ENCODE results near the gene KCNQ1. TPM values are rescaled to one million over a fixed set of nuclear protein-coding genes. Genes with fewer than 3 reads are reported as not detected.
A peak's percentile ranks its signal among the peaks of the same experiment; 100 is the strongest.

The KCNQ1 gene
- total RNA-seq, 2 experiments from 2014 or later, result 9.1 to 10.9 TPM

DNA sequence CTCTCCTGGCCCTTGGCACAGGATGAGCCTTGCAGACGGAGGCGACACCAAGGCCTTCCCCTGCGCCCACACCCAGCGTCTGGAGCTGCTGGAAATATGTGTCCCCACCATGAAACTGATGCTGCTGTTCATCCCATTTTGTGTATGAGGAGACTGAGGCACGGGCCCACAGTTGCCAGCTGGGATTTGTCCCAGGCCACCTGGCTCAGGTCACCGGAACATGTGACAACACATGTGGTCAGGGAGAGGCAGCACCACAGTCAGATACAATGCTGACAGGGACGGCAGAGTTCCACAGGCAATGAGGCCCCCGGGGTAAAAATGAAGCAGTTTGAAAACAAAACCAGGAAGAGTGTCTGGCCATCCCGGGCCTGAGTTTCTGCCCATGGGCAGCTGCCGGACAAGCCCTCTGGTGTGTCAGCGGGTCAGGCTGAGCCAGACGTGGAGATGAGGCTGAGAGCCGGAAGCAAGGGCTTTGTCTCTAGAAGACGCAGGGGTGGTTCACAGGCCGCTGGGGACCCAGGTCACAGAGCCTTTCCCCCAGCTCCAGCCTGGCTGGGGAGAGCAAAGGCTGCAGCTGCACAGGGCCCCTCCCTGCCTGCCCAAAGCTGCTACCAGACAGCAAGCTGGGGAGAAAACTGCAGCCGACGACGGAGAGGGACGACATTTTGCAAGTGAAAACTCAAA, 360.0 kb downstream of the KCNQ1 start:
- CTCF ChIA-PET, result no interaction called here
- no peak for ATAC-seq
- POLR2A ChIA-PET, result no interaction called here
- Mint-ChIP-seq H3K9me3 (ENCODE audit: low read depth) (no peaks in the 10 kb centered on the region), H3K4me3 (no peak overlapping the region), H3K4me1 (peaks cover 17% of the 10 kb centered on the region), H3K36me3 (ENCODE audit: low read depth) (no peaks in the 10 kb centered on the region), H3K27me3 (no peaks in the 10 kb centered on the region), H3K27ac (no peak overlapping the region)
- intact Hi-C loops (cut with DNase I, micrococcal nuclease), result no loop called here
- peak; percentile 1 for DNase-seq

- DNase-seq (peak; percentile 1), ATAC-seq (no peak)
- CTCF ChIA-PET, result no interaction called here
- peaks cover 17% of the 10 kb centered on the region for H3K4me1 Mint-ChIP-seq
- no peaks in the 10 kb centered on the region for H3K9me3 Mint-ChIP-seq (ENCODE audit: low read depth)
- intact Hi-C loops (cut with DNase I, micrococcal nuclease), result no loop called here
- H3K27me3 Mint-ChIP-seq, result no peaks in the 10 kb centered on the region
- H3K27ac Mint-ChIP-seq, result no peak overlapping the region
- no peak overlapping the region for H3K4me3 Mint-ChIP-seq
- H3K36me3 Mint-ChIP-seq (ENCODE audit: low read depth), result no peaks in the 10 kb centered on the region
- POLR2A ChIA-PET, result no interaction called here
Measured at GRCh38 chr11:2805388-2806056, 360.7 kb downstream of the KCNQ1 start.

DNA sequence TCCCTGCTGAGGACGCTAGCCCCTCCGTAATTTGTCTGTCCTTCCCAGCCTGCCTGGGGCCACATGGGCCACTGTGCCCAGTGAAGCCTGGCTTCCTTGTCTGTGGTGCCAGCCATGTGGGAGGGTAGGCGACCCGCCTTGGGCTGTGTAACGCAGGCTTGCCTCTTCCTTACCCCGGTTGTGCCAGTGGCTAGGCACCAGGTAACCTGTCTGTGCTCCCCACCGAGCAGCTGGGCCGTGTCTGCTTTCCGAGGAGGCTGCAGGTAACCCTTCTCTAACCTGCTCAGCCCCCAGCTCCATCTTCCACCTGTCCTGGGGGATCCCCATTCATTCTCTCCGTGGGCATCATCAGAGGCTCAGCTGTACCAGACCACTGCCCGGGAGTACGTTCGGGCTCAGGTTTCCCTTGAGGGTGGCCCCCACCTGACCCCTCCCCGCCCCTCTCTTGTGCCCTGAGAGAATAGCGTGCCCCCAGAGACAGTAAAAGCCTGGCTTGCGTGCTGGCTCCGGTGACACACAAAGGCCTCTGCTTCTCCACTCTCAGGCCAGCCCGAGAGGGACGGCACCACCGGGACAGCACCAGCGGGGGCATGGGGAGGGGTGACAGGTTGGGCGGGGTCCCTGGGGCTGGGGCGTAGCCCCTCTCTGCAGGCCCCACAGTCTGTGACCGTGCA, 361.7 kb downstream of the KCNQ1 start:
- DNase-seq (peak; percentile 1), ATAC-seq (no peak)
- peaks cover 20% of the 10 kb centered on the region for H3K4me1 Mint-ChIP-seq
- no peaks in the 10 kb centered on the region for H3K27me3 Mint-ChIP-seq
- no peak overlapping the region for H3K27ac Mint-ChIP-seq
- intact Hi-C loops (cut with DNase I, micrococcal nuclease), result no loop called here
- H3K36me3 Mint-ChIP-seq (ENCODE audit: low read depth), result no peaks in the 10 kb centered on the region
- CTCF ChIA-PET, result interaction anchor here (0.6 to 0.7 kb wide), 2 partner anchors 651 to 824 kb away, joined by 3 to 4 read pairs; no protein-coding TSS in a partner anchor
- POLR2A ChIA-PET, result no interaction called here
- no peak overlapping the region for H3K4me3 Mint-ChIP-seq
- H3K9me3 Mint-ChIP-seq (ENCODE audit: low read depth), result no peaks in the 10 kb centered on the region

GRCh38 chr11:2807025-2807681, 362.3 kb downstream of the KCNQ1 start:
- intact Hi-C loops (cut with DNase I, micrococcal nuclease), result no loop called here
- Mint-ChIP-seq H3K36me3 (ENCODE audit: low read depth) (no peaks in the 10 kb centered on the region), H3K4me1 (peaks cover 24% of the 10 kb centered on the region), H3K27me3 (no peaks in the 10 kb centered on the region), H3K27ac (no peak overlapping the region), H3K4me3 (no peak overlapping the region), H3K9me3 (ENCODE audit: low read depth) (no peaks in the 10 kb centered on the region)
- CTCF ChIA-PET, result interaction anchor here (0.7 kb wide), 1 partner anchor 651 kb away, joined by 4 read pairs; no protein-coding TSS in a partner anchor
- ATAC-seq, result no peak
- DNase-seq, result peak; percentile 1
- POLR2A ChIA-PET, result no interaction called here

- intact Hi-C loops (cut with DNase I, micrococcal nuclease), result no loop called here
- CTCF ChIA-PET, result no interaction called here
- Mint-ChIP-seq H3K36me3 (ENCODE audit: low read depth) (no peaks in the 10 kb centered on the region), H3K27ac (no peak overlapping the region), H3K27me3 (no peaks in the 10 kb centered on the region), H3K4me1 (peaks cover 30% of the 10 kb centered on the region), H3K9me3 (ENCODE audit: low read depth) (no peaks in the 10 kb centered on the region), H3K4me3 (no peak overlapping the region)
- DNase-seq, result peak; percentile 1
- no peak for ATAC-seq
- POLR2A ChIA-PET, result no interaction called here
Measured at GRCh38 chr11:2807801-2808241, 363.0 kb downstream of the KCNQ1 start.

- ATAC-seq (no peak), DNase-seq (peak; percentile 55)
- Mint-ChIP-seq H3K4me3 (no peak overlapping the region), H3K27me3 (no peaks in the 10 kb centered on the region), H3K9me3 (ENCODE audit: low read depth) (peaks cover 6% of the 10 kb centered on the region), H3K27ac (no peak overlapping the region), H3K36me3 (ENCODE audit: low read depth) (peaks cover 2% of the 10 kb centered on the region), H3K4me1 (peaks cover 39% of the 10 kb centered on the region)
- intact Hi-C loops (cut with DNase I, micrococcal nuclease), result no loop called here
- ChIA-PET POLR2A (interaction anchor here (0.7 kb wide), 1 partner anchor 15 kb away, joined by 3 read pairs; no protein-coding TSS in a partner anchor), CTCF (no interaction called here)
Measured at GRCh38 chr11:2808850-2809846, 364.3 kb downstream of the KCNQ1 start.

DNA sequence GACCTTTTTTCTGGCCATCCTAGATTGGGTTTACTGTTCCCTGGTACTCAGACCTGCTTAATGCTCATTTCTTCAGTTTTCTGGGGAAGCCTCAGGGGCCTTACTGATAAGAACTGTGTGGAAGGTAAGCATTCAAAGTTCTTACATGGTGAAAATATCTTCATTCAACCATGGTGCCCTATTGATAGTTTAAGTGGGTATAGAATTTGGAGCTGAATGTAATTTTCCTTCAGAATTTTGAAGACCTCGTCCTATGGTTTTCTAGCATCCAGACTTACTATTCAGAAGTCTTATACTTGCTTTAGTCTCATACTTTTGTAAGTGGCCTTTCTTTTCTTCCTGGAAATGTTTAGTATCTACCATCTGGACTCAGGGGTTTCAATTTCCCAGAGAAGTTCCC, 365.0 kb downstream of the KCNQ1 start:
- Mint-ChIP-seq H3K36me3 (ENCODE audit: low read depth) (peaks cover 4% of the 10 kb centered on the region), H3K4me3 (no peak overlapping the region), H3K9me3 (ENCODE audit: low read depth) (peaks cover 6% of the 10 kb centered on the region), H3K27ac (no peak overlapping the region), H3K27me3 (no peaks in the 10 kb centered on the region), H3K4me1 (peaks cover 39% of the 10 kb centered on the region)
- ChIA-PET CTCF (no interaction called here), POLR2A (no interaction called here)
- no peak for DNase-seq
- intact Hi-C loops (cut with DNase I, micrococcal nuclease), result no loop called here
- ATAC-seq, result no peak

- DNase-seq (no peak), ATAC-seq (no peak)
- peaks cover 8% of the 10 kb centered on the region for H3K36me3 Mint-ChIP-seq (ENCODE audit: low read depth)
- no peaks in the 10 kb centered on the region for H3K27me3 Mint-ChIP-seq
- no peak overlapping the region for H3K27ac Mint-ChIP-seq
- H3K4me3 Mint-ChIP-seq, result no peak overlapping the region
- intact Hi-C loops (cut with DNase I, micrococcal nuclease), result no loop called here
- CTCF ChIA-PET, result no interaction called here
- peaks cover 6% of the 10 kb centered on the region for H3K9me3 Mint-ChIP-seq (ENCODE audit: low read depth)
- POLR2A ChIA-PET, result no interaction called here
- peaks cover 39% of the 10 kb centered on the region for H3K4me1 Mint-ChIP-seq
Measured at GRCh38 chr11:2810411-2811205, 365.8 kb downstream of the KCNQ1 start.

DNA sequence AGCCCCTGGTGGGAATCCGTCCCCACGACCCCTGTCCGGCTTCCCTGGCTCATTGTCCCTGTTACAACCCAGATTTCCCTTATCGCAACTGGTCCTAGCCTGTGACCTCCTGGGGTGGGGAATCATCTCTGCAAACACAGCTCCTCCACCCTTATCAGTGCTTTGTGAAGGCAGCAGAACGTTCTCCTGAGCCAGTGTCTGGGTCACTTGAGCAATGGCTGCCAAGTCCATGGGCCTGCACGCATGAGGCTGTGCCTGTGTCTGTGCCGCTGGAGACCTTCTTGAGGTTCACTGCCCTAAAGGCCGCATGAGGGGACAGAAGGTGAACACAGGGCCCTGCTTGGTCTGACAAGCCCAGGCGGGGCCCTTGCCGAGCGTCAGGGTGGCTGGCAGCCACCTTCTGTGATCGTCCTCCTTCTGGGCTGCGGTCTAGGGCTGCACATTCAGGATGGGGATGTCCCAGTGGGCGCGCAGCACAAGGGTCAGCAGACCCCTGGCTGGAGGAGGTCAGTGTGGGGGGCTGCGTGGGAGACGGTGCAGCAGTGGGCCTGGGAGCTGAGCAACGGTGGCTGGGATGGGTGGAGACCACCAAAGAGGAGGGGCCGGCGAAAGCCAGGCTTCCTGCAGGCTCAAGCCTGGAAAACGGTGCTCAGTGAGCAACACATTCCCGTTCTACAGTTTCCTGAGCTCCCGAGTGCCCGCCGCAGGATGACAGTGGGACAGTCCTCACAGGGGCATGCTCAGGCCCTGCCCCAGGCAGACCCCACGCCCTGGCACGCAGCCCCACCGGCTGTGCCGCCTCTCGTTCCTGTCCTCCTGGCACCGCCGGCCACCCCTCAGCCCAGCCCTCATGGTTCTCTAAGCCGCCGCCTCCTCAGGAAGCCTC, 366.6 kb downstream of the KCNQ1 start:
- DNase-seq (no peak), ATAC-seq (no peak)
- ChIA-PET CTCF (no interaction called here), POLR2A (no interaction called here)
- Mint-ChIP-seq H3K4me3 (no peak overlapping the region), H3K9me3 (ENCODE audit: low read depth) (peaks cover 11% of the 10 kb centered on the region), H3K36me3 (ENCODE audit: low read depth) (peaks cover 15% of the 10 kb centered on the region), H3K27ac (no peak overlapping the region), H3K27me3 (no peaks in the 10 kb centered on the region), H3K4me1 (peaks cover 39% of the 10 kb centered on the region)
- intact Hi-C loops (cut with DNase I, micrococcal nuclease), result no loop called here
